HG03103 (cell line): Measurements from ENCODE around the gene ENAM.
A peak's percentile ranks its signal among the peaks of the same experiment; 100 is the strongest.
"Not testable (repeated sequence)": the region's sequence is repeated elsewhere in the genome, so short reads cannot be mapped to it uniquely, and the experiment has no call there.

Experiments
- ATAC-seq: cut with Tn5 transposase; IDR thresholded peaks from one replicate; pipeline ENCODE4 v1.9.1; 2021; ENCODE audit warnings: low read depth; ENCODE audit not compliant: unreplicated experiment

The ENAM gene

DNA sequence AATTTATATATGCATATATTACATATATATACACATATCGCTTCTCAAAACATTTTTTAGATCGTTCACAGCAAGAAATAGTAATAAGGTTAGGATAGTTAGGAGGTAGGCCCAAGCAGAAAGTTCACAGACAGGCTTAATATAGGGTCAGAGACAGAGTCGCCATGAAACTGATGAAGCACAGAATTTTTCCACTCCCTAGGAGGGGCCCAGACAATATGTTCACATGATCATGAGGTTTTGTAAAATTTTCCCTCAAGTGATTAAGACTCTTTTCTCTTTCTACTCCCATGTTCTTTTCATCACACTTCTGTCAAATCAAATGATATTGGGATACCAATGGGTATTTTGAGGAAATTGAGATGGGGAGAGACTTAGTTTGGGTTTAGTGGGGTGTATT lies 5.2 kb upstream of the ENAM start:
- ATAC-seq, result no peak

DNA sequence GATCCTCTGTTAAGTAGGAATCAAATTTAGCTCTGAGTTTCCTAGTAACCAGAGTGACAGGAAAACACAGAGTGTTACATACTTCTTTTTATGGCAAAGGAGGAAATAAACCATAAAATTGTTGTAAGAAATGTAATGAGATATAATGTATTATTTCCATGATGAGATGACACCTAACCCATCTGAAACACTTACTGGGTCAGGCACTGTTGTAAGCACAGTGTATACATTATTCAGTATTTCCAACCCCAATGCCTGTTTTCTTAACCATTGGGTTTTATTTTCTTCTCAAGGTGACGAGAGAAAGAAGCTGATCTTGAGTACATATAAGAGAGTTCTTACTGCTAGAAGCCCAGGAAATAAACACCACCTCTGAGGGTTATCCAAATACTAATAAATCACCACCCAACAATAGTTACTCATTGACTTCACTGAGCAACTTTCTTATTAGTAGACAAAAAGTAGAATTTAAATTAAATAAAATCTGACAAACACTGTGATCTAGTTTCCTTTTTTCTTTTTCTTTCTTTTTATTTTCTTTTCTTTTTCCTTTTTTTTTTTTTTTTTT lies 4.2 kb upstream of the ENAM start:
- ATAC-seq, result no peak

- no peak for ATAC-seq
Measured at GRCh38 chr4:70627620-70628019, 924 bp upstream of the ENAM start.

GRCh38 chr4:70629469-70630090 lies 1.0 kb downstream of the ENAM start:
- no peak for ATAC-seq

- no peak for ATAC-seq
Measured at GRCh38 chr4:70630162-70630561, 1.6 kb downstream of the ENAM start.

GRCh38 chr4:70632028-70632427 lies 3.5 kb downstream of the ENAM start:
- ATAC-seq, result no peak

DNA sequence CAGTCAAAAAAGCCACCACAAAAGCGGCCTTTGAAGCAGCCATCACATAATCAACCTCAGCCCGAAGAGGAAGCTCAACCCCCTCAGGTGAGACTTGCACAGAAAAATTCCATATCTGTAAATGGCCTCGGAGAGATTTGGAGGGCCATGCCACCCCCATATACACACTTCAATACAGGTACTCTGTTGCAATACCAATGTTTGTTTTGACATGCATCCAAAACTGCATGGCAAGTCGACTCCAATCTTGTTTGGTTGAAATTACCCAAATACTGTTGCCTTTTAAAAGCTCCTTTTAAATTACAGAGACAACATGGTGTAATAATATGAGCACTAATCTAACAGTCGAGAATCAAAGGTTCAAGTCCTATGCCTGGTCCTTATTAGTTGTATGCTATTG lies 5.9 kb downstream of the ENAM start:
- ATAC-seq, result no peak

GRCh38 chr4:70637239-70637913 lies 8.8 kb downstream of the ENAM start:
- no peak for ATAC-seq

- no peak for ATAC-seq
Measured at GRCh38 chr4:70640192-70640591, 11.6 kb downstream of the ENAM start.

- ATAC-seq, result not testable (repeated sequence)
Measured at GRCh38 chr4:70650741-70651140, 22.2 kb downstream of the ENAM start.

DNA sequence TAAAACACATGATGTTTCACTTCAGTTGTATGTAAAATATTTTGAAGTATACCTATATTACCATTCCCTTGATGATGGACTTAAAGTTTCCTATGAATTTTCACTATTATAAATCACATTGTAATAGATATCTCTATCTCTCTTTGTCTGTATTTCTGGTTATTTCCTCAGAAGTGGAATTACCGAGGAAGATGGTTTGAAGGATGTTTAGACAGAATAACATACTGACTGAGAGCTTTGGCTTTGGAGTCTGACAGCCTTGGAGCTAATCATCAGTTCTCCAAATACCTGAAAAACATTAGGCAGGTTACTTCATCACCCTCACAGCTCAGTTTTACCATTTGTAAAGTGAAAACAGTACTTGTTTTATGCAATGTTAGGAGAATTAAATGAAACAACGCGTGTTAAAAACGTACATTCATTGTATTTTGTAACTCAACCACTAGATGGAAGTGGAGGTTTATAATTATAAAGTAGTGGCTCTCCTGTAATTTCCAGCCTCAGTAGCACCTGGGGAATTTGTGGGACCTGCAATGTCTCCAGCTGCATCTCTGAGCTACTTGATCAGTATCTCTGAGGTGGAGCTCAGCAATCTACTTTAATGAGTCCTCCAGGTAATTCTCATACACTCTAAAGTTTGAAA lies 23.4 kb downstream of the ENAM start:
- peak; percentile 52 for ATAC-seq

- ATAC-seq, result no peak
Measured at GRCh38 chr4:70654605-70655011, 26.1 kb downstream of the ENAM start.

- ATAC-seq, result no peak
Measured at GRCh38 chr4:70657326-70657725, 28.8 kb downstream of the ENAM start.

- ATAC-seq, result no peak
Measured at GRCh38 chr4:70658418-70658817, 29.9 kb downstream of the ENAM start.

- no peak for ATAC-seq
Measured at GRCh38 chr4:70660106-70660505, 31.6 kb downstream of the ENAM start.

GRCh38 chr4:70661309-70661922 lies 32.9 kb downstream of the ENAM start:
- peak; percentile 75 for ATAC-seq

- ATAC-seq, result peak; percentile 58
Measured at GRCh38 chr4:70666369-70666768, 37.8 kb downstream of the ENAM start, which contains the start of gene JCHAIN. JCHAIN (minus strand) TSS chr4:70666508; CDS start chr4:70666490, 18 bp downstream.

DNA sequence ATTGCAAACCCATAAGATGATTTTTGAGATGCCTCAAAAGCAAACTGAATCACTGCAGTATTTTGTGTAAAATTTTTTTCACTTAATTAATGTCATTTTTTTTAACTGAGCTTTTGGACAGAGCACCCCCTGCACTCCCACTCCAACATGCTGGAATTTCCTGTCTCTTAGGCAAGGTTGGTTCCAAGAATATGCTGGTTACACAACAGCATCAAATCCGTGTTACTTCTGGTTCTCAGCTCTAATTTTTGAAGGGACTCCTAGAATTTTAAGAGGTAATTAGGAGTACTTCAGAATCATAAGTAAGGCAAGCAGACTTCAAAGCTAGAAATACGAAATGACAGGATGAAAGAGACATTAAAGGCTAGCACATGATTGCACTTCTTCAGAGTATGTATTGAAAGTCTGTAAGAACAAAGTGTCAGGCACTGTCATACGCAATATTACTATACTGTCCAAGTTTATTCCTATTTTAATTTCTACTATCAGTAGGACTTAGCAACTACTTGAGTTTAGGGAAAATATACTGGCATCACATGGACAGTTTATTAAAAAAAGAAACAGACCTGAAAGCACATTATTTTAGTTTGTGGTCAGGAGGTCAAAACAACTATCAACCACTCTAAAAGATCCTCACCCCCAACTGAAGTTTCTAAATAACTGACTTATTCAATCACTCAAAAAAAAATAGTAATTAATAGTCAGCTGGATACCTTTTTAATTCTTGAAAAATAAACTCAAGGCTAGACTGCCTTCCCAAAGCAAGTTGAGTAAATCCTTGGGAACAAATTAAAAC lies 39.4 kb downstream of the ENAM start:
- ATAC-seq, result no peak

- no peak for ATAC-seq
Measured at GRCh38 chr4:70670332-70671014, 41.9 kb downstream of the ENAM start.

DNA sequence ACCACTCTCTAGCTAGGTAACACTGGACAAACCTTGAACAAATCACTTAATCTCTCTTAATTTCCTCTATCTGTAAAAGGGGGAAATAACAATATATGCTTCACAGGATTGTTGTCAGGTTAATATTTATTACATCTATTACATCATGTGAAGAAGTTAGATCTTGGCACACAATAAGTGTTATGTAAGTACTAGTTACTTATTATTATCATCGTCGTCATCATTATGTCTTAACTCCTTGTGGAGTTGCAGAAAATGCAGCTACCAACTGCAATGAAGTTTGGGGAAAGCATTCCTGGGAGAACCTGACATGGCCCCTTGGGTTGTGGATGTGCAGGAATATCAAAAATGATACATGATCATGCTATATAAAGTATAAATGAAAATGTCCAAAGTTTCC lies 42.5 kb downstream of the ENAM start:
- no peak for ATAC-seq
